Upper lobe of left lung (tissue), 6 donors: ENCODE measurements around the gene PLB1. TPM values are rescaled to one million over a fixed set of nuclear protein-coding genes. Genes with fewer than 3 reads are reported as not detected.

Experiments used
- ATAC-seq, 2 donors: fragments of 200-7000 bp; cut with Tn5 transposase; one replicate each; pipeline ENCODE4 v1.9.1; 2022; ENCODE audit warnings: mild to moderate bottlenecking in 2 of 2, moderate library complexity in 2 of 2; ENCODE audit not compliant: low FRiP score in 2 of 2
- DNase-seq, 2 donors: peaks; one replicate each; pipeline ENCODE4 v3.0.0-alpha.2; 2019 to 2020
- H3K27ac ChIP-seq, 4 donors: fragments of 200-600 bp; sonication (generic); one replicate each; pipeline ENCODE4 v1.5.1; 2016 to 2019
- H3K27me3 ChIP-seq, 4 donors: fragments of 200-600 bp; sonication (generic); one replicate each; pipeline ENCODE4 v1.5.1; 2017 to 2019
- H3K36me3 ChIP-seq, 4 donors: fragments of 200-600 bp; sonication (generic); one replicate each; pipeline ENCODE4 v1.5.1; 2016 to 2019
- H3K4me1 ChIP-seq, 4 donors: fragments of 200-600 bp; sonication (generic); one replicate each; pipeline ENCODE4 v1.5.1; 2018 to 2019
- H3K4me3 ChIP-seq, 4 donors: fragments of 200-600 bp; sonication (generic); one replicate each; pipeline ENCODE4 v1.5.1; 2017 to 2019; ENCODE audit warnings: mild to moderate bottlenecking in 2 of 4, moderate library complexity in 1 of 4
- H3K9me3 ChIP-seq, 4 donors: fragments of 200-600 bp; sonication (generic); one replicate each; pipeline ENCODE4 v1.5.1; 2018 to 2019
- EP300 ChIP-seq, 4 donors: sonication (generic); formaldehyde crosslinking; IDR thresholded peaks; one replicate each; pipeline ENCODE4 v1.5.1; 2017; ENCODE audit warnings: antibody characterized with exemption in 4 of 4, control low read depth in 2 of 4
- POLR2A ChIP-seq, 4 donors: fragments of 450-650 bp; IDR thresholded peaks; one replicate each; pipeline ENCODE4 v1.5.1; 2016 to 2017; ENCODE audit warnings: antibody characterized with exemption in 4 of 4, mild to moderate bottlenecking in 2 of 4
- POLR2AphosphoS5 ChIP-seq, 2 donors: sonication (generic); formaldehyde crosslinking; IDR thresholded peaks; one replicate each; pipeline ENCODE4 v1.5.1; 2017; ENCODE audit warnings: antibody characterized with exemption in 2 of 2
- WGBS, 2 donors: methylation state at CpG; one replicate each; pipeline ENCODE4 v1.1.5; 2017 to 2018; 5-methylcytosine and 5-hydroxymethylcytosine counted together
- total RNA-seq, 6 donors: library from RNA; depleted of rRNA in 4 of 6; stranded (reverse); fragments of >200 nt in 4 of 6; gene quantifications; one replicate each; pipeline versions ENCODE4 v1.1.0 to v1.2.1, GENCODE V29; 2016 to 2021
- TF ChIP-seq, protein P1 (sequence below), 6 experiments: fragments of 450-650 bp in 4 of 6; fragments of 200-600 bp in 2 of 6; sonication (generic) in 2 of 6; IDR thresholded peaks; one replicate each; pipeline ENCODE4 v1.5.1; 2016 to 2019; ENCODE audit warnings: antibody characterized with exemption in 6 of 6
- donor health status: DM: no; HTN: no; CAD: no; lungs with moderate emphysema.
- donor health status: DM: no; HTN: yes; CAD: no; lungs with severe emphysema.

PLB1 gene
- total RNA-seq, 6 donors from 2014 or later = 3.1 to 9.1 (median 5.4) TPM

DNA sequence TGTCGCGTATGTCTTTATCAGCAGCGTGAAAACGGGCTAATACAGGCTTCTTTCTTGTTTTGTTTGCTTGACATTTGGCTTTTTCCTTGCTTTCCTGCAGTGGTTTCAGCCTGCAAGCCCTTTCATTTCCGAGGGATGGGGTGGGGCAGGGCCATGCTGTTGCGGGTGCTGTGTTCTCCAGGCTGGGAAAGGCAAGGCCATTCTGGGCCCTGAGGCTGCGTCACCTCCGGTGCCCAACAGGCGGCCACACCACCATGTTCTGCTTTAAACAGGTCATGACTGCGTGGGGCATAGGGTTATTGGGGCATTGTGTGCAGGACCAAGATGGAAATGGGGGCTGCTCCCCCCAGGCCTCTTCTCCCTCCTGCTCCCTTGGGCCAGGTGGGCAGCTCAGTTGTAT, 38.6 kb upstream of the PLB1 start:
- WGBS, 2 donors = 91 to 94% methylated on average over 10 of the region's 10 CpGs
- no peak overlapping the region for H3K4me3 ChIP-seq
- DNase-seq (no peak), ATAC-seq (no peak)
- no peaks in the 10 kb centered on the region for H3K36me3 ChIP-seq
- TF ChIP-seq EP300 (IDR thresholded peaks at IDR 0.05) = no peak
- no peak for TF ChIP-seq POLR2A (IDR thresholded peaks at IDR 0.05)
- no peak for TF ChIP-seq POLR2AphosphoS5 (IDR thresholded peaks at IDR 0.05)
- TF ChIP-seq, protein P1, sequence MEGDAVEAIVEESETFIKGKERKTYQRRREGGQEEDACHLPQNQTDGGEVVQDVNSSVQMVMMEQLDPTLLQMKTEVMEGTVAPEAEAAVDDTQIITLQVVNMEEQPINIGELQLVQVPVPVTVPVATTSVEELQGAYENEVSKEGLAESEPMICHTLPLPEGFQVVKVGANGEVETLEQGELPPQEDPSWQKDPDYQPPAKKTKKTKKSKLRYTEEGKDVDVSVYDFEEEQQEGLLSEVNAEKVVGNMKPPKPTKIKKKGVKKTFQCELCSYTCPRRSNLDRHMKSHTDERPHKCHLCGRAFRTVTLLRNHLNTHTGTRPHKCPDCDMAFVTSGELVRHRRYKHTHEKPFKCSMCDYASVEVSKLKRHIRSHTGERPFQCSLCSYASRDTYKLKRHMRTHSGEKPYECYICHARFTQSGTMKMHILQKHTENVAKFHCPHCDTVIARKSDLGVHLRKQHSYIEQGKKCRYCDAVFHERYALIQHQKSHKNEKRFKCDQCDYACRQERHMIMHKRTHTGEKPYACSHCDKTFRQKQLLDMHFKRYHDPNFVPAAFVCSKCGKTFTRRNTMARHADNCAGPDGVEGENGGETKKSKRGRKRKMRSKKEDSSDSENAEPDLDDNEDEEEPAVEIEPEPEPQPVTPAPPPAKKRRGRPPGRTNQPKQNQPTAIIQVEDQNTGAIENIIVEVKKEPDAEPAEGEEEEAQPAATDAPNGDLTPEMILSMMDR (IDR thresholded peaks at IDR 0.05) = no peak
- no peak overlapping the region for H3K27ac ChIP-seq
- no peaks in the 10 kb centered on the region for H3K9me3 ChIP-seq
- H3K27me3 ChIP-seq = no peaks in the 10 kb centered on the region
- no peaks in the 10 kb centered on the region for H3K4me1 ChIP-seq

DNA sequence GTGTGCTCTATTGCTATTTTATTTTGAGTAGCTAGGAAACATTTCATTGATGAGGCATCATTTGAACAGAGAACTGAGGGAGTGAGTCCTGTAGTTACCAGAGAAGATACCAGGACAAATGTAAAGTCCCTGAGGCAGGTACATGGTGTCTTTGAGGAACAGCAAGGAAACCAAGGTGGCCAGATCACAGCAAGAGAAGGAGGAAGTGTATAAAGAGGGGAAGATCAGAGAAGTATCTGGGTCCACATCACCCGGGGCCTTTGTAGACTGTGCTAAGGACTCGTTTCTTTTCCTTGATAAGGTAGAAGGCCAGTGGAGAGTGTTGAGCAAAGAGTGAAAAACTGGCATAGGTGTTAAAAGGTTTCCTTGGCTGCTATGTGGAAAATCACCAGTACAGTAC, 34.8 kb upstream of the PLB1 start:
- Histone ChIP-seq H3K4me1 (peaks cover 0 to 4% (median 0%) of the 10 kb centered on the region in 4 donors), H3K27ac (no peak overlapping the region), H3K9me3 (no peaks in the 10 kb centered on the region), H3K4me3 (no peak overlapping the region), H3K36me3 (no peaks in the 10 kb centered on the region), H3K27me3 (no peaks in the 10 kb centered on the region)
- no peak for DNase-seq
- ATAC-seq = no peak
- TF ChIP-seq POLR2A (IDR thresholded peaks at IDR 0.05) (no peak), POLR2AphosphoS5 (IDR thresholded peaks at IDR 0.05) (no peak), EP300 (IDR thresholded peaks at IDR 0.05) (no peak)
- TF ChIP-seq, protein P1 (IDR thresholded peaks at IDR 0.05) = no peak
- WGBS, 2 donors = 50 to 55% methylated on average over 2 of the region's 2 CpGs

DNA sequence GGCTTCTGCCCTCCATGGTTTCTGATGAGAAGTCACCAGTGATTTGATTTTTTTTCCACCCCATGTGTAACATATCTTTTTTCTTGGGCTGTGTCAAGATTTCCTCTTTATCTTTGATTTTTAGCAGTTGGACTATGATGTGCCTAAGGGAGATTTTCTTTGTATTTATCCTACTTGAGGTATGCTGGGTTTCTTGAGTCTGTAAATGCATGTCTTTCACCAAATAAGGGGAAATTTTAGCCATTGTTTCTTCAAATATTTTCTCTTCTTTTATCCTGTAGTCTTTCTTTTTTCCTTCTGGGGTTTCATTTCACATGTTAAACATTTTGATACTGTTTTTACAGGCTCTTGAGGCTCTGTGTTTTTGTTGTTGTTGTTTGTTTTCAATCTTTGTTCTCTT, 33.7 kb upstream of the PLB1 start:
- Histone ChIP-seq H3K27ac (no peak overlapping the region), H3K27me3 (no peaks in the 10 kb centered on the region), H3K9me3 (no peaks in the 10 kb centered on the region), H3K36me3 (no peaks in the 10 kb centered on the region), H3K4me1 (peaks cover 0 to 4% (median 0%) of the 10 kb centered on the region in 4 donors), H3K4me3 (no peak overlapping the region)
- no peak for DNase-seq
- ATAC-seq = no peak
- TF ChIP-seq POLR2A (IDR thresholded peaks at IDR 0.05) (no peak), EP300 (IDR thresholded peaks at IDR 0.05) (no peak), POLR2AphosphoS5 (IDR thresholded peaks at IDR 0.05) (no peak)
- TF ChIP-seq, protein P1 (IDR thresholded peaks at IDR 0.05) = no peak

DNA sequence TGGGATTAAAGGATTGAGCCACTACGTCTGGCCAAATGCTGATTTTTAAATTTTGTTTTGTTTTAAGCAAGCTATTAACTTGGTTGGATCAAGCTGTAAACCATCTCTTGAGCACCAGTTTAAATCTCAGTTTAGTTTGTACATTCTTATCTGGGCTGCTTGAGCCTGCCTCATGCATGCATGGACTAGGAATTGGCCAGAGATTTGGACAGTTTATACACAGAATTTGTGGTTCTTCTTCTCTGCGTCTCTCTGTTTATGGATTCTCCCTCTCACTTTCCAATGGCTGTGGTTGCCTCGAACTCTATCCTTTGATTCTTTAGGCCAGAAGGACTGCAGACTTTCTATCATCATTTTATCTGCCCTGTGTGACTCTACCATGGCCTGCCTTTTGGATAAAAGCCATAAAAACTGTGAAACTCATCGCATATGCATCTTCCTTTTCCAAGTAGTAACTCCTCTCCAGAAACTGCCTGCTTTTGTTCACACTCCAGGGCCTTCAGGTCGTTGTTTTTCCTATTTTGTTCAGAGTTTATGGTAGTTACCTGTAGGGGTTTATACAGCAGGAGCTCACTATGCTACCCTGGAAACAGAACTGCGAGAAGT, 32.5 kb upstream of the PLB1 start:
- H3K9me3 ChIP-seq = no peaks in the 10 kb centered on the region
- no peaks in the 10 kb centered on the region for H3K36me3 ChIP-seq
- ATAC-seq (no peak), DNase-seq (no peak)
- H3K27ac ChIP-seq = peak overlapping the region in 3 of 4 donors; percentile 49 to 73 (median 68)
- no peak for TF ChIP-seq EP300 (IDR thresholded peaks at IDR 0.05)
- TF ChIP-seq POLR2A (IDR thresholded peaks at IDR 0.05) = no peak
- TF ChIP-seq POLR2AphosphoS5 (IDR thresholded peaks at IDR 0.05) = no peak
- TF ChIP-seq, protein P1 (IDR thresholded peaks at IDR 0.05) = no peak
- no peaks in the 10 kb centered on the region for H3K27me3 ChIP-seq
- H3K4me1 ChIP-seq = peaks cover 0 to 4% (median 0%) of the 10 kb centered on the region in 4 donors
- H3K4me3 ChIP-seq = no peak overlapping the region
- 62 to 78% methylated on average over 6 of the region's 6 CpGs for WGBS, 2 donors

DNA sequence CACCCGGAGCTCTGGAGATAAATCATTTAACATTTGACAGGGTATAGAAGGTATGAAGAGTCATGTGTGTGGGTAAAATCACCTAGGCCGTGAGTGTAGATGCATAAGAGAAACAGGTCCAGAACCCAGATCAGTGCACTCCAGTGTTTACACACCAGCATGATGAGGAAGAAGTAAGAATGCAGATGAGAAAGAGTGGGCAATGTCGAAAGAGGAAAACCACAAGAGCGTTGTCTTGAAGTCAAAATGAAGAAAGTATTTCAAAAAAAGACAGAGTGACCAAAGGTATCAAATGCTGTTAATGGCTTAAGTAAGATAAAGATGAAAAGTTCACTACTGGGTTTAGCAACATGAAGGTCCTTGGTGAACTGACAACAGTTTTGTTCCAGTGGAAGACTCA, 32.0 kb upstream of the PLB1 start:
- Histone ChIP-seq H3K9me3 (no peaks in the 10 kb centered on the region), H3K4me3 (no peak overlapping the region), H3K4me1 (peaks cover 0 to 4% (median 0%) of the 10 kb centered on the region in 4 donors), H3K27me3 (no peaks in the 10 kb centered on the region), H3K36me3 (no peaks in the 10 kb centered on the region), H3K27ac (peak overlapping the region in 3 of 4 donors; percentile 49 to 73 (median 68))
- peak in 1 of 2 donors; percentile 31 for TF ChIP-seq POLR2AphosphoS5 (IDR thresholded peaks at IDR 0.05)
- TF ChIP-seq EP300 (IDR thresholded peaks at IDR 0.05) = no peak
- peak in 1 of 2 donors; percentile 58 for ATAC-seq
- WGBS, 2 donors = 63 to 67% methylated on average over 4 of the region's 4 CpGs
- no peak for DNase-seq
